ENCODE results near the gene NEO1. TPM values are rescaled to one million over a fixed set of nuclear protein-coding genes. Genes with fewer than 3 reads are reported as not detected.

Gene NEO1
- total and polyA plus RNA-seq, 11 donors: 4.4 to 31.5 (median 11.9) TPM

GRCh38 chr15:73270366-73271097 lies 218.3 kb downstream of the NEO1 start:
- Histone ChIP-seq H3K36me3 (peaks cover 0 to 48% (median 9%) of the 10 kb centered on the region in 9 donors), H3K4me1 (peaks cover 0 to 4% (median 0%) of the 10 kb centered on the region in 12 donors), H3K4me3 (no peak overlapping the region), H3K27me3 (no peaks in the 10 kb centered on the region), H3K9me3 (no peaks in the 10 kb centered on the region), H3K27ac (no peak overlapping the region)
- WGBS, 4 donors: 86 to 91% (median 90%) methylated on average over 3 of the region's 3 CpGs
- ATAC-seq: no peak
- TF ChIP-seq POLR2A (IDR thresholded peaks at IDR 0.05) (no peak), CTCF (IDR thresholded peaks at IDR 0.05) (no peak)
- DNase-seq: no peak
- intact Hi-C loops (cut with DNase I): loop anchor here in 9 of 10 donors (5.0 to 10.0 kb wide), 8 partner anchors 473 to 666 kb away; partner anchors contain the start of gene ADPGK (in 5 of the 9)

GRCh38 chr15:73273181-73274002 lies 221.1 kb downstream of the NEO1 start:
- ATAC-seq: peak; percentile 71 to 90 (median 84)
- 36 to 39% (median 37%) methylated on average over 5 of the region's 5 CpGs for WGBS, 4 donors
- intact Hi-C loops (cut with DNase I): loop anchor here (1.0 to 10.0 kb wide), 10 partner anchors 32 to 669 kb away; partner anchors contain the start of gene ADPGK (in 5 of the 10)
- peaks cover 0 to 4% (median 0%) of the 10 kb centered on the region in 12 donors for H3K4me1 ChIP-seq
- H3K27ac ChIP-seq: no peak overlapping the region
- peaks cover 0 to 40% (median 5%) of the 10 kb centered on the region in 9 donors for H3K36me3 ChIP-seq
- TF ChIP-seq POLR2A (IDR thresholded peaks at IDR 0.05) (no peak), CTCF (IDR thresholded peaks at IDR 0.05) (peak; percentile 59 to 84 (median 75))
- H3K27me3 ChIP-seq: no peaks in the 10 kb centered on the region
- no peak overlapping the region for H3K4me3 ChIP-seq
- DNase-seq: peak in 3 of 5 donors; percentile 34 to 38 (median 34)
- H3K9me3 ChIP-seq: no peaks in the 10 kb centered on the region

GRCh38 chr15:73275862-73276261 lies 223.6 kb downstream of the NEO1 start:
- intact Hi-C loops (cut with DNase I): loop anchor here in 7 of 10 donors (2.0 to 10.0 kb wide), 5 partner anchors 35 to 671 kb away; partner anchors contain the start of gene ADPGK (in 4 of the 7)

More at GRCh38 chr15:73275862-73276261, 223.6 kb downstream of the NEO1 start:
- Histone ChIP-seq H3K27me3 (no peaks in the 10 kb centered on the region), H3K36me3 (peaks cover 0 to 35% (median 0%) of the 10 kb centered on the region in 9 donors), H3K4me1 (peaks cover 0 to 4% (median 0%) of the 10 kb centered on the region in 12 donors), H3K9me3 (no peaks in the 10 kb centered on the region), H3K4me3 (no peak overlapping the region), H3K27ac (no peak overlapping the region)
- no peak for ATAC-seq
- TF ChIP-seq POLR2A (IDR thresholded peaks at IDR 0.05): no peak
- no peak for TF ChIP-seq CTCF (IDR thresholded peaks at IDR 0.05)
- DNase-seq: no peak
